Parathyroid adenoma (tissue), 2 donors: Measurements from ENCODE around the gene AHI1.

Experiments
- H2AFZ ChIP-seq: fragments of 300-600 bp; sonication (generic); one replicate; pipeline ENCODE4 v1.7.0; 2017; ENCODE audit warnings: antibody characterized with exemption, mild to moderate bottlenecking
- H3K27ac ChIP-seq: fragments of 300-600 bp; sonication (generic); one replicate; pipeline ENCODE4 v1.7.0; 2017
- H3K27me3 ChIP-seq: fragments of 300-600 bp; sonication (generic); one replicate; pipeline ENCODE4 v1.7.0; 2017; ENCODE audit warnings: low read length; ENCODE audit not compliant: control insufficient read depth, insufficient read depth
- H3K36me3 ChIP-seq: fragments of 300-600 bp; sonication (generic); one replicate; pipeline ENCODE4 v1.7.0; 2017; ENCODE audit warnings: low read length; ENCODE audit not compliant: control insufficient read depth, insufficient read depth
- H3K4me1 ChIP-seq: fragments of 300-600 bp; sonication (generic); one replicate; pipeline ENCODE4 v1.7.0; 2017; ENCODE audit warnings: control low read depth
- H3K4me2 ChIP-seq: fragments of 300-600 bp; sonication (generic); one replicate; pipeline ENCODE4 v1.7.0; 2017; ENCODE audit warnings: low read length
- H3K4me3 ChIP-seq: fragments of 300-600 bp; sonication (generic); one replicate; pipeline ENCODE4 v1.7.0; 2017; ENCODE audit warnings: low read depth, low read length
- H3K79me2 ChIP-seq: fragments of 300-600 bp; sonication (generic); one replicate; pipeline ENCODE4 v1.7.0; 2017; ENCODE audit warnings: control low read depth
- H3K9ac ChIP-seq: fragments of 300-600 bp; sonication (generic); one replicate; pipeline ENCODE4 v1.7.0; 2017; ENCODE audit warnings: mild to moderate bottlenecking
- H3K9me3 ChIP-seq: fragments of 300-600 bp; sonication (generic); one replicate; pipeline ENCODE4 v1.7.0; 2017; ENCODE audit warnings: low read length; ENCODE audit not compliant: control insufficient read depth
- TF ChIP-seq, protein P1 (sequence below): fragments of 300-600 bp; sonication (generic); IDR thresholded peaks from one replicate; pipeline ENCODE4 v1.7.0; 2017; ENCODE audit warnings: antibody characterized with exemption, mild to moderate bottlenecking
- donor health status: primary hyperparathyroidism.

AHI1 gene

DNA sequence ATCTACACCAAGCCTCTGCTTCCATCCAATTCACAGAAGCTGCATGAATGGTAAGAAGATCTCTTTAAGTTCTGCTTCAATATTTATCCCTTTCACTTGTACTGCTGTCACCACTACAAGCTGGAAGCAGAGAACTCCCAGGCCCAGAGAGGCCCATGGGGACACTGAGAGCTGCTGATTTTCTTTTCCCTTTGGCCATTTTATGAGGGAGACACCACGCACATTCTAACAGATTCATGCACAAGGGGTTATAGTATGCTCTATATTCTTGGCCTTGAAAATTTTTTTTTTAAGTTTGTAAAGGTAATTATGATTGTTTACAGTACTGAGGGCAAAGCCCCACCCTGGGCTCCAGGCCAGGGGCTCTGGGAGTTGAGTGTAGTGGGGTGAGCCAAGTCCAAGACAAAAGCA lies 228.1 kb downstream of the AHI1 start:
- no peaks in the 10 kb centered on the region for H3K4me1 ChIP-seq
- no peak overlapping the region for H2AFZ ChIP-seq
- no peak overlapping the region for H3K27ac ChIP-seq
- H3K4me3 ChIP-seq, result no peak overlapping the region
- no peaks in the 10 kb centered on the region for H3K27me3 ChIP-seq
- no peaks in the 10 kb centered on the region for H3K9me3 ChIP-seq
- no peak overlapping the region for H3K9ac ChIP-seq
- no peaks in the 10 kb centered on the region for H3K79me2 ChIP-seq
- H3K4me2 ChIP-seq, result no peak overlapping the region
- no peaks in the 10 kb centered on the region for H3K36me3 ChIP-seq
- TF ChIP-seq, protein P1, sequence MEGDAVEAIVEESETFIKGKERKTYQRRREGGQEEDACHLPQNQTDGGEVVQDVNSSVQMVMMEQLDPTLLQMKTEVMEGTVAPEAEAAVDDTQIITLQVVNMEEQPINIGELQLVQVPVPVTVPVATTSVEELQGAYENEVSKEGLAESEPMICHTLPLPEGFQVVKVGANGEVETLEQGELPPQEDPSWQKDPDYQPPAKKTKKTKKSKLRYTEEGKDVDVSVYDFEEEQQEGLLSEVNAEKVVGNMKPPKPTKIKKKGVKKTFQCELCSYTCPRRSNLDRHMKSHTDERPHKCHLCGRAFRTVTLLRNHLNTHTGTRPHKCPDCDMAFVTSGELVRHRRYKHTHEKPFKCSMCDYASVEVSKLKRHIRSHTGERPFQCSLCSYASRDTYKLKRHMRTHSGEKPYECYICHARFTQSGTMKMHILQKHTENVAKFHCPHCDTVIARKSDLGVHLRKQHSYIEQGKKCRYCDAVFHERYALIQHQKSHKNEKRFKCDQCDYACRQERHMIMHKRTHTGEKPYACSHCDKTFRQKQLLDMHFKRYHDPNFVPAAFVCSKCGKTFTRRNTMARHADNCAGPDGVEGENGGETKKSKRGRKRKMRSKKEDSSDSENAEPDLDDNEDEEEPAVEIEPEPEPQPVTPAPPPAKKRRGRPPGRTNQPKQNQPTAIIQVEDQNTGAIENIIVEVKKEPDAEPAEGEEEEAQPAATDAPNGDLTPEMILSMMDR, result no peak

DNA sequence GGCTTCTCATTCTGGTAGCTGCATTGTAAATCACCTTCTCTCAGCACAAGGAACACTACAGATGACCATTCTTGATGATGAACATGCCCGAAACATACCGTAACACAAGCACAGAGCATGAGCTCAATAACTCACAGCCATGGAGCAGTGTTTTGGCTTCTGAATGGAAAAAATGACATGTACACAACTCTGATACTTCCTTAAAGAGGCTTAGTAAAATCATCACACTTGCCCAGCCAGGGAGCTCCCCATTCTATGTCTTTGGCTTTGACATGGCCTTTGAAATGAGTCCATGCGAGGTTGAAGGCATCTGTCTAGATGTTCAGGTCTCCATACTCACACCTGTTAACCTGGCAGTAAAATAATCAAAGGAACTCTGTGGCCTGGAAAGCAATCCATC lies 228.8 kb downstream of the AHI1 start:
- Histone ChIP-seq H3K4me2 (no peak overlapping the region), H3K4me1 (no peaks in the 10 kb centered on the region), H3K4me3 (no peak overlapping the region), H3K79me2 (no peaks in the 10 kb centered on the region), H3K27me3 (no peaks in the 10 kb centered on the region), H3K9ac (no peak overlapping the region), H3K36me3 (no peaks in the 10 kb centered on the region), H3K27ac (no peak overlapping the region), H3K9me3 (no peaks in the 10 kb centered on the region), H2AFZ (no peak overlapping the region)
- TF ChIP-seq, protein P1, result no peak

DNA sequence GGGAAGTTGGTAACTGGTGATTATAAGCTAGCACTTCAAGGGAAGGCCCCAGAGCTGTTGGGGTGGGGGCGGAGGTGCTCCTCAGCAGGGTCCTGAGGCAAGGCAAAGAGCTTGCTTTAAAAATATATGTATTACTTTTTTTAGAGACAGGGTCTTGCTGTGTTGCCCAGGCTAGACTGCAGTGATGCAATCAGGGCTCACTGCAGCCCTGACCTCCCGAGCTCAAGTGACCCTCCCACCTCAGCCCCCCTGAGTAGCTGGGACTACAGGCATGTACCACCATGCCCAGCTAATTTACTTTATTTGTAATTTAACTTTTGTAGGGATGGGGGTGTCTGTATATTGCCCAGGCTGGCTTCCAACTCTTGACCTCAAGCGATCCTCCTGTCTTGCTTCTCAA lies 229.3 kb downstream of the AHI1 start:
- Histone ChIP-seq H3K4me3 (no peak overlapping the region), H3K27ac (no peak overlapping the region), H2AFZ (no peak overlapping the region), H3K9me3 (no peaks in the 10 kb centered on the region), H3K4me1 (no peaks in the 10 kb centered on the region), H3K36me3 (no peaks in the 10 kb centered on the region), H3K4me2 (no peak overlapping the region), H3K79me2 (no peaks in the 10 kb centered on the region), H3K27me3 (no peaks in the 10 kb centered on the region), H3K9ac (no peak overlapping the region)
- TF ChIP-seq, protein P1, result no peak

DNA sequence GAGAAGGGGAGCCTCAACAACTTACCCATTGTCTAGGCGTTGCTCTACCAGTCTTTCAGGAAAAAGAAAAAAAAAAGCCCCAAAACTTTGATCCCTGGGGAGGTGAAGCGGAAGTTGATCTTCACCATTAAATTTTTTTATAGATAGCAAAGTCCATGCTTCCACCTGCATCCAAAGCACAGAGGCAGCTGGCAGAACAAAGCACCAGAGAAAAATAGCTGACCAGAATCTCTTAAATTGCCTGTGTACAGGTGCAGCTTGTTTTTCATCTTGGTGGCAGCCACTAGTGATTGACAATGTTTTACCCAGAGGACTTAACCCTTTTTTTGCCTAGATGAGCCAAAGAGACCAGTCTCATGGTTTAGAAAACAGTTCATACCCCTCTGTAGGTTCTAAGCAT lies 230.5 kb downstream of the AHI1 start:
- Histone ChIP-seq H3K9me3 (no peaks in the 10 kb centered on the region), H2AFZ (no peak overlapping the region), H3K27me3 (no peaks in the 10 kb centered on the region), H3K4me1 (peaks cover 3% of the 10 kb centered on the region), H3K4me3 (no peak overlapping the region), H3K36me3 (no peaks in the 10 kb centered on the region), H3K9ac (no peak overlapping the region), H3K79me2 (no peaks in the 10 kb centered on the region), H3K27ac (no peak overlapping the region), H3K4me2 (no peak overlapping the region)
- TF ChIP-seq, protein P1, result no peak

DNA sequence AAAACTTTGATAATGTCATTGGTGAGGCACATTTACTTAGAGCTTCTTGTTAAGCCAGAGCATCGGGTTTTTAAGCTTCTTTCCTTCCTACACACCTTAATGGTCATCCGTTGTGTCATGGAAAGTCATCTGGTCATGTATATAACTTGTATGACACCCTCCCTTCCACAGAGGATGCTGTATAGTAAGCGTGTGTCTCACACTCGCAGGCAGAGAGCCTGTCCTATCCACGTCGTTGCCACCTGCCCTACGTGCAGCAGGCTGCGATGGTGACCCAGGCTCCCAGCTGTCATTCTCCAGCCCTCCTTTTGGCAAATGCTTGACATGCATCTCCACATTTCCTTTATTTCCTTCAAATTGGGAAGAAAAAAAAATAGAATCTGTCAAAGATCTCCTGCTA lies 230.9 kb downstream of the AHI1 start:
- H2AFZ ChIP-seq, result no peak overlapping the region
- peaks cover 3% of the 10 kb centered on the region for H3K4me1 ChIP-seq
- H3K36me3 ChIP-seq, result no peaks in the 10 kb centered on the region
- no peak overlapping the region for H3K4me3 ChIP-seq
- no peaks in the 10 kb centered on the region for H3K27me3 ChIP-seq
- H3K9me3 ChIP-seq, result no peaks in the 10 kb centered on the region
- no peaks in the 10 kb centered on the region for H3K79me2 ChIP-seq
- H3K9ac ChIP-seq, result no peak overlapping the region
- TF ChIP-seq, protein P1, result no peak
- H3K27ac ChIP-seq, result no peak overlapping the region
- no peak overlapping the region for H3K4me2 ChIP-seq
